OCI-M2 (cell line): ENCODE results near the gene PERM1.

Experiments used
- DNase-seq: peaks from one replicate; lab custom pipeline; 2025; ENCODE audit not compliant: unreplicated experiment; lab: John Stamatoyannopoulos, UW

Gene PERM1

DNA sequence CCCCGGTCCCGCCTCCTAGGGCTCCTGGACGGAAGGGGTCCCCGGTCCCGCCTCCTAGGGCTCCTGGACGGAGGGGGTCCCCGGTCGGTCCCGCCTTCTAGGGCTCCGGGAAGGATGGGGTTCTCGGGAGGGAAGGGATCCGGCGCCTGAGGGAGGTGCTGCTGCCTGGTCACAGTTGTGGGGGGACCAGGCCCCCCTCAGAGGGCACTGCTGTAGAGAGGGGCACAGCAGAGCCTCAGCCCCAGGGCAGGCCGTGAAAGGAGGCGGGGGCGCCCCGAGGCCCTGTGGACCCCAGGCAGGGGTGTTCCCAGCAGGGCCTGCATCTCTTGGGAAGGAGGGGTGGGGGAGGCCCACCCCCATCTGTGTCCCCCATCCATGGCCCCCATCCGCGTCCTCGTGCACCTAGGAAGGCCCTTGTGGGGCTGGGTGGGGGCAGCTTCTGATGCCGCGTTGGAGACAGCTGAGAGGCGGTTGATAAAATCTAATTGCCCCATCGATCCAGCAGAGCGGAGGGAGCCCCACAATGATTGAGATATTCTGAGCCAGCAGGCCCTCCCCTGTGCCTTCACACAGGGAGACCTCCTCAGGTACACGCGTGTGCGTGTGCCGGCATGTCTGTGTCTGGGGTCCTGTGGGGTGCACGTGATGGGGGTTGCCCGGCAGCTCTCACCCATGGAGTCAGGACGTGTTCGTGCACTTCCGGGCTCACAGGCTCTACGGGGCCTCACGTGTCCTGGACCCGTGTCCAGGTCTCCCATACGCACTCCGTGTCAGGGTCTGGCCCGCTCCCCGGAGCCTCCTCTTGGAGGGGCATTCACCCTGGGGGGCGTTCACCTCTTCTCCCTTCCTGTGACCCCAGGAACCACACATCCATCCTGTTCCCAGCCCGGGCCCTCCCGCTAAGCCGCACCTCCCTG, 45.3 kb downstream of the PERM1 start:
- no peak for DNase-seq

DNA sequence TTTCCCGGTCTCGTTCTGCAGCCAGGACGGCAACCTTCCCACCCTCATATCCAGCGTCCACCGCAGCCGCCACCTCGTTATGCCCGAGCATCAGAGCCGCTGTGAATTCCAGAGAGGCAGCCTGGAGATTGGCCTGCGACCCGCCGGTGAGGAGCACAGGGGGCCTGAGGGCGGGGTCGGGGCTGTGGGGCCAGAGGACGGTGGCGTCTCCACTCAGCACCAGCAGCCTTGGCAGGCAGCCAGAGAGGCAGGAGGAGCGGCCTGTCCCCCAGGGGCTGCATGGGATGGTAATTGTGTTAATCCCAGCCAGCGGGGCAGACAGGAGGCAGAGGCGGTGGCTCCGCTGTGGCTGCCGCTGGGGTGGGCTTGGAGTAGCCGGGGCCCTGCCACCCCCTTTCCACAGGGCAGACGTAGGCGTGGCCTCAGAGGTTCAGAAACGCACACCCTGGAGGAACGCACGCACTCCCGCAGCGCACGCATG, 46.1 kb downstream of the PERM1 start:
- DNase-seq, result no peak

DNA sequence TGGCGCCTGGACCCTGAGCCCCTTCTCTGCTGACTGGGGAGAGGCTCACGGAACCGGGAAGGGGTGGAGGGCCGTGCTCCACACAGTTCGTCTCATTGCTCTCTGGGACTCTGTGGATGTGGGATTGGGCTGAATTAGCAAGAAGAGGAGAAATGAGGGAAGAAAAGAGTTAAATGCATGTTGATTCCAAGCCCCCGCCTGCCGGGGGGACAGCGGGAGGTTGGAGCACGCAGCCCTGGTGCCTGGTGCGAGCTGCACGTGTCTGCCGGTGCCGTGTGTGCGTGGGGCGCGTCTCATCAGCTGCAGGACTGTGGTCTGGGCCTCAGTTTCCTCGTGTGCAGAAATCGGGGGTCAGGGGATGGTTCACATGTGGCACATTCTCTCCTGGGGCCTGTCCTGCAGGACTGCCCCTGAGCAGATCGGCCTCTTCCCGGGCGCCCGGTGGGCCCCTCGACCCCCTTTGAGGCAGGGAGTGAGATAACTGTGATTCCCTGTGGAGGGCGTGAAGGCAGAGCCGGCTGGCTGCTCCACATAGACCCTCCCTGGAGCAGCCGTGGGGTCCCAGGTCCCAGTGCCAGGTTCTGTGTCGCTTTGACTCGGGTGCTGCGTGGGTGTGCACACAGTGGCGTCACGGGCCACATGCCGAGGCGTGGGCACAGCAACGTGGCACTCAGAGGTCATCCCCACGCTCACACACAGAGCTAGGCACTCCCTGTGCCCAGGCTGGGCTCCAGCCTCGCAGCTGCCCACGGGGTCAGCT, 46.7 kb downstream of the PERM1 start:
- no peak for DNase-seq

DNA sequence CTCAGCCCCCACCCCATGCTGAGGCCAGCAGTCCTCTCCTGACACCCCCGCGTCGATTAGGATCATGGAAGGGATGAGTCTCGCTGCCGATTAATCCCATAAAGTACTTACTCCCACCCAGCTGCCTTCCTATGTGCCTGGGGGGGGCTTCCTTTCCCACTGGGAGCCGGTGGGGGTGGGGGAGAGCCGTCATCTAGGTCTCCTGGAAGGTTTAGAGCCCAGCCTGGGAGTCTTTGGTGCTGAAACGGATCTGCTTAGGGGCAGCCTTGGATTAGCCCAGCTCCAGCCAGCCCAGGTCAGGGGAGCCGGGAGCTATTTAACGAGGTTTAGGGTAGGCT, 48.3 kb downstream of the PERM1 start:
- no peak for DNase-seq

DNA sequence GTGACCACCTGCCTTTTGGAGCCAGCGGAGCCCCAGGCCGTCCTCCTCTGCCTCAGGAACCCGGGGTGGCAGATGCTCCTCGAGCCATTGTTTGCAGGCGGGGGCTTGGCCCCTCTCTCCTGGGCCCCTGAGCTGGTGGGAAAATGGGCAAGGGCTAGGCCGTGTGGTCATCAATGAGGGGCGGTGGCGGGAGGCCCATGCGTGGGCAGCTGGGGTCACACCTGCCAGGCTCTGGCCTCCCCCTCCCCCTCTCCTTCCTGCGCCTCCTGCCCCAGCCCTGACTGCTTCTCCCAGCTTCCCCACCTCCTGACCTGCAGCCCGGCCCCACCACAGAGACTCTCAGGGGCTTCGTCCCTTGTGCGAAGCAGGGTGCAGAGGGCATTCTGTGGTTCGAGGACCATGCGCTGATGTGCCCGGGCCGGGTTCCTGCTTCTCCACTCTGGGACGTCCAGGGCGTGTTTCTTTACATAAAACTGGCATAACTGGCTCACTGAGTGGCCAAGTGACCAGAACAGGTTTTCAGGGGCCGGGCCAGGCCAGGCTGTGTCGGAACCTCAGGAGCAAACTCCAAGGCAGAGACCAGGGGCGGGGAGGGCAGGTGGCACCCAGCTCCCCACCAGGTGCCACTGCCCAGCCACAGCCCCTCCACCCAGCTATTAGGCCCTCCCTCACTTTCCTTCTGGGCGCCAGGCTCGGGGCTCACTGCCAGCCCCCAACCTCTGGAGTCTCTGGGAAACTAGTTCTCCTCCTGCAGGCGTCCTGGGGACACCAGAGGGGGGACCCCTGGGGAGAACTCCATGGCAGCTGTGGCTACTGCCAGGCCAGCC, 48.9 kb downstream of the PERM1 start:
- no peak for DNase-seq

DNA sequence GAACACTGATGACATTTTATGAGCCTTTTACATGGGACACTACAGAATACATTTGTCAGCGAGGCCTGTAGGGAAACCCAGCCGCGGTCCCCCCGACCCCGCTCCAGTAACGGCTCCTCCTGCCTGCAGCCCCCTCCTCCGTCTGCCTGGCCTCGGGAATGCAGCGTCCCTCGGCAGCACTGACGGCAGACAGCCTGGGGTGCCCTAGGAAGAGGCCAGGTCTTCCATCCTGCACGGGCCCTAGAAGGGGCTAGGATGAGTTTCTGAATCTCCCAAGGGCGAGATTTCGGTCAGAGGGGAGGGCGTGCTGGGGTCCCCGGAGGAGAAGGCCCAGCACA, 49.8 kb downstream of the PERM1 start:
- DNase-seq, result no peak

DNA sequence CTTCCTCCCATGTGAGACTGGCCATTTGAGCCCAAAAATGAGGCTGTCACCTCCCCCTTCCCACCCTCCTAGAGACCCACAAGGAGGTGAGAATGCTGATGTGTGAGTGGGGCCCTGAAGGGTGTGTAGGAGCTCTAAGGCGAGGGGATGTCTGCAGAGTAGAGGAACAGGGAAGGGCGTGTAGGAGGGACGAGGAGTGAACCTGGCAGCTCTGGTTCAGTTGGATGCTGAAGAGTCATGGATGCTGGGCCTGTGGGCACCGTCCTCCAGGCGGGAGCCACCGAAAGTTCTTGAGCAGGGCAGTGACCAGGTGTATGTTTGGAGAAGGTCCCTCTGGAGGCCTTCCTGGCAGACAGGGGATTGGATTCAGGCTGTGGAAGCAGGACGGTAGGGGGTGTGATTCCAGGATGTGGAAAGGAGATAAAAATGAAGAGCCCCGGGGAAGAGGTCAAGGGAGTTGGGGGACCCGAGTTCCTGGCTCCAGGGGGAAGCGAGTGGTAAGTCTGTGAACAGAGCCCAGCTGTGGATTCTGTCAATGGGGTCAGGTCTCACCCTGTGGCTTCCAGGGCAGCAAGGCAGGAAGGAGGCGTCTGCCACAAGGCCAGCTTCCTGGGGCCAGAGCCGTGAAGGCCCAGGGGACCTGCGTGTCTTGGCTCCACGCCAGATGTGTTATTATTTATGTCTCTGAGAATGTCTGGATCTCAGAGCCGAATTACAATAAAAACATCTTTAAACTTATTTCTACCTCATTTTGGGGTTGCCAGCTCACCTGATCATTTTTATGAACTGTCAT, 50.3 kb downstream of the PERM1 start:
- no peak for DNase-seq

DNA sequence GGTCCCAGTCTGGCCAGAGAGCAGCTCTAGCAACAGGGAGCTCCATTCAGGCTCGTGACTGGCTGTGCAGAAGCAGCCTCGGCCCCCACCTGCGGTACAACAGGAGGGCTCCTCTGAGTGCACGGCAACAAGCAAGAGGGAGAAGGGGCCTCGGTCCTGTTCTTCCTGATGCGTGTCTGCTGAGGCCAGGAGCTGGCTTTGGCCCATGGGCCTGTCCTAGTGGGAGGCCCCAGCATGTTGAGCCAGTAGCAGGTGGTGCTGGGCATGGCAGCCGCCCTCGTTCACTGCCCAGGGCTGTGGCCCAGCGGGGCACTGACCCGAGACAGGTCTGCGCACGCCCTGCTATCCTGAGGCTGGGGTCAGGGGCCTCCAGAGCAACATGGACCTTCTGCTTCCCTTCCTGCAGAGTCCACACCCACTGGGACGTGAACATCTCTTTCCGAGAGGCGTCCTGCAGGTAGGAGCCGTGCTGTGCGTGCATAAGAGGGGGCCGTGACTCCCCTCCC, 51.2 kb downstream of the PERM1 start:
- no peak for DNase-seq

DNA sequence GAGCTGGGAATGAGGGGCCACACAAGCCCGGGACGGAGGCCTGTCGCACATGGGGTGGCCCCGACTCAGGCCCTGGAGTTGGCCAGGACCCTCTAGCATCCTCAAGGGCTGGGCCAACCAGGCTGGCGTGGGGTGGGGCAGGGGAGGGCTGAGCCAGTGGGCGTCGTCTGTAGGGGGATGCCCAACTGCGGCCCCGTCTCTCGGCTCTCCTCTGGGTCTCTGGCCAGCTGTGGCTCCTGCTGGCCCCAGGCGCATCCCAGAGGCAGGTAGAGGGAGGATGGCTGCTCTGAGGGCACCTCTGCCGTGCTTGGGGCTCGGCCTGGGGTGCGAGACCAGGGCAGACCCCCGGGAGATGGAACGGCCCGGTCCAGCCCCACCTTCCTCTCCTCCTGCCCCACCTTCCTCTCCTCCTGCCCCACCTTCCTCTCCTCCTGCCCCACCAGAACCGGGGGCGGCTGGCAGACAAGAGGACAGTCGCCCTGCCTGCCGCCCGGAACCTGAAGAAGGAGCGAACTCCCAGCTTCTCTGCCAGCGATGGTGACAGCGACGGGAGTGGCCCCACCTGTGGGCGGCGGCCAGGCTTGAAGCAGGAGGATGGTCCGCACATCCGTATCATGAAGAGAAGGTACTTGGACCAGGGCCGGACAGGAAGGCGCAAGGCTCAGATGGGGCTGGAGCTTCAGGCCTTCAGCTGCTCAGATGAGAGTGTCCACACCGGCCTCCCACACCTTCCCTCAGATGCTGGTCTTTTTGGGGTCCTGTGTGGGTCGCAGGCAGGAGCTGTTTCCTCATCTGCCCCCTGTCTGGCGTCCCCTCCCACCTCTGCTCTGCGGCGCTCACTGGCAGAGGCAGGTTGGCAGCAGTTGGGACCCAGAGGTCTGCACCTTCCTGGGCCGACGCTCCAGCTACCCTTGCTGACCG, 51.9 kb downstream of the PERM1 start:
- DNase-seq, result no peak

DNA sequence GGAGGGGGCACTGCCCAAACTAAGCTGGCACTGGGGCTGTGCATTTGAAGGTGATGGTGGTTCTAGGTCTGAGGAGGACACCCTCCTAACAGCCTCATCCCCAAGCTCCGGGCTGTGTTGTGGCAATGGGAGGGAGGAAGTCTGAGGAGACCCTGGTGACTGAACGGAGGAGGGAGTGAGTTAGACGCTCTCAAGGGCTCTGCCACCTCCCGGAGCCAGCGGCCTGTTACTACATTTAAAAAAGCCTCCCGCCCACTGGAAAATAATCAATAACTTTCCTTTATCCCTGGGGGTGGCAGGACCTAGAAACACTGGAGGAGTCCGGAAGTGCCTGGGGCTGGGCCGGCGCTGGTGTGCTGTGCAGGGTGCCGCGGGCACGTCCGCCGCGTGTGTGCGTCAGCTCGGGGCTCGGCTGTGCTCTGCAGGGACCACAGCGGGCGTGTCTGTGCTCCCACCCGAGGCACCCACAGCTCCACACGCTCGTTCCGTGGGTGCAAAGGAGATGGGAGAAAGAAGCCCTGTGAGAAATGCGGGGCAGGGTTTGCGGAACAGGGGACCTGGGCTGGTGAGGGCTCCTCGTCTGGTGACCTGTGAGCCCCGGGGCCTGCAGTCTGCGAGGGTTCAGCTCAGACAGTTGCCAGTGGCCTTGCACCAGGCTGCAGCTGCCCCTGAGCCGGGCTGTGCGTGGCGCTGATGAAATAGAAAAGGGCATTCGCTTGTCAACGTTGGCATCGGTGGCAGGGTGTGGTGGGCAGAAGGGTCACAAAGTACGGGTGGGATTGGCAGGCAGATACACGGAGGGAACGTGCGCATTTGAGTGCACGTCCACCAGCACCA, 52.9 kb downstream of the PERM1 start:
- DNase-seq, result no peak

DNA sequence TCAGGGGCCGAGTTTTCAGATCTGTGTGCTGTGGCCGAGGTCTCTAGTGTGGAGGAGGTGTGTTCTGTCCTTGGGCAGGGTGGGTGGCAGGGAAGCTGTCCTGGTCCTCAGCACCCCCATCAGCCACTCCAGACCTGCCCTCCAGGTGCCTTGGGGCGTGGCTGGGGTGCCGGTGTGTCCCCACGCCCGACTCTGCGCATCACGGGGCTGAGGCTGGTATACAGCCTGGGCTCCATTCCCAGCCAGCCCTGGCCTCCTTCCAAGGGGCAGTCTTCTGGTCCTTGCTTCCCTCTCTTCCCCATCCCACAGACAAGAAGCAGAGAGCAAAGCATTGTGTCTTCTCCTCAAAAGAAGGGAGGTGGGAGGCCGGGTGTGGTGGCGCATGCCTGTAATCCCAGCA, 54.1 kb downstream of the PERM1 start:
- no peak for DNase-seq

DNA sequence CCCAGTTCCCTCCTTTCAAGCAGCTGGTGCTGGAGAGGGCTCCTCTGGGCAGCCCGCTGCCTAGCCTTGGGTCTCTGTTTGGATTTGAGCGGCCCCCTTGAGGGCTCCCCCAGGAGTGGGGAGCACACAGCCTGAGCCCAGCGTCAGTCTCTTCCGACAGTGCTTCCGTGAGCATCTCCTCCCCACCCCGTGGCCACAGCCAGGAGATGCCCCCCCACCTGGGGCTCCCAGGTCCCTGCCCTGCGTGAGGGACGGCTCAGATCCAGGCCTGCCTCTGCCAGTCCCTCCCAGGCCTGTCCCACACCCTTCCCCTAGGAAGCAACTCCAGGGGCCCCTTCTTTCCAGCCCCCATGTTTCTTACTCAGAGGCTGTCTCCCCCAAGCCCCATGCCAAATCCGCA, 54.7 kb downstream of the PERM1 start:
- no peak for DNase-seq

DNA sequence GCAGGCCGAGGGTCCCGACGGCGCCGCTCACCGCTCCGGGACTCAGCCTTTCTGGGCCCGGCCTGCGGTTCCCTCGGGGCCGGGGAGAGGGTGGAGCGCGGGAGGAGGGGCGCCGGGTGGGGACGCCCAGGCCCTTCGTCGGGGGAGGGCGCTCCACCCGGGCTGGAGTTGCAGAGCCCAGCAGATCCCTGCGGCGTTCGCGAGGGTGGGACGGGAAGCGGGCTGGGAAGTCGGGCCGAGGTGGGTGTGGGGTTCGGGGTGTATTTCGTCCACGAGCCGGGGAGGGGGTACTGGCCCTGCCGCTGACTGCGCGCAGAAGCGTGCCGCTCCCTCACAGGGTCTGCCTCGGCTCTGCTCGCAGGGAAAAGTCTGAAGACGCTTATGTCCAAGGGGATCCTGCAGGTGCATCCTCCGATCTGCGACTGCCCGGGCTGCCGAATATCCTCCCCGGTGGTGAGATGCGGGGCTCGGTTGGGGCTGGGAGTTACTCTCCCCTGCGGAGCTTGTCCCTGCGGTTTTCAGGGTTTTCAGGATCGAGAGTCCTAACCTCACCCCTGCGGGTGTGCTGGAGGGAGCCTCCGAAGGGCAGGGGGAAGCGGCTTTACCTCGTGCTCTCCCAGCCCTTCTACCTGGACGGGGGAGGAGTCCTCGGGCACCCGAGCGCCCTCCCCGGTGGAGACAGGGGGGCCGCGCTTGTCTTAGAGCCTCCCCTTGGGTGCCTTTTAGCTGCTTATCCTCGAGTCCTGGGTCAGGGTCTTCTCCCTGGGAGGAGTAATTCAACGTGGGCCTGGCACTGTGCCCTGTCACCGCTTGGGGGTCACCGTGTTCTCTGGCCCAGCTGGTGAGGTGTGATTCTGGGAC, 56.1 kb downstream of the PERM1 start:
- DNase-seq, result no peak
